Measurements from ENCODE around the gene GMNN.

DNA sequence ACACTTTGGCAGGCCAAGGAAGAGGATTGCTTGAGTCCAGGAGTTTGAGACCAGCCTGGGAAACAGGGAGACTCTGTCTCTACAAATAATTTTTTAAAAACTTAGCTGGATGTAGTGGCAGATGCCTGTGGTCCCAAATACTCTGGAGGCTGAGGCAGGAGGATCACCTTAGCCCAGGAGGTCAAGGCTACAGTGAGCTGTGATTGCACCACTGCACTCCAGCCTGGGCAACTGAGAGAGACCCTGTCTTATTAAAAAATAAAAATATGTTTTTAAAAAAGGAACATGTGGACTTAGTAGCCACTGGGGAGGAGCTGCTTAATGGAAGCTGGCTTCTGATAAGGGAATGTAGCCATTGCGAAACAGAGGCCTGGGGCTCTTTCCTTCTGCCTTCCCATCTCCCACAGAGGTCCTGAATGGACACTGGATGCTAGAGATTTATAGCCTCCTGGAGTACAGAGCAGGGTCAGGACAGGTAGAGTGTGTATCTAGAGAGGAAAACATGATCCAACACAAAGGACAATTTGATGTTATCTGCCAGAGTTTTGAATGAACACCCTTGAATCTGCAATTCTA lies 21.7 kb upstream of the GMNN start:
- TF ChIP-seq CTCF (IDR thresholded peaks at IDR 0.05) (no peak), POLR2A (IDR thresholded peaks at IDR 0.05) (no peak), EP300 (IDR thresholded peaks at IDR 0.05) (no peak), POLR2AphosphoS5 (IDR thresholded peaks at IDR 0.05) (no peak)

Measured in upper lobe of left lung (tissue), 4 donors.